Hepatocyte (in vitro differentiated cells): ENCODE results near the gene LEKR1. TPM values are rescaled to one million over a fixed set of nuclear protein-coding genes. Genes with fewer than 3 reads are reported as not detected.

Experiments
- DNase-seq: peaks from one replicate; pipeline ENCODE4 v3.0.0-alpha.2; 2016; ENCODE audit warnings: low spot score
- H2AFZ ChIP-seq: fragments of 200-600 bp; sonication (generic); 2 replicates; pipeline ENCODE4 v1.6.0; 2016; ENCODE audit warnings: antibody characterized with exemption, mild to moderate bottlenecking
- H3K27ac ChIP-seq: fragments of 200-600 bp; sonication (generic); 2 replicates; pipeline ENCODE4 v1.5.1; 2016; ENCODE audit warnings: mild to moderate bottlenecking
- H3K27me3 ChIP-seq: fragments of 200-600 bp; sonication (generic); 2 replicates; pipeline ENCODE4 v1.6.1; 2016
- H3K36me3 ChIP-seq: fragments of 200-600 bp; sonication (generic); replicated peaks from 2 replicates; pipeline ENCODE4 v1.5.1; 2016; ENCODE audit warnings: low read depth; ENCODE audit not compliant: insufficient read depth
- H3K4me1 ChIP-seq: fragments of 200-600 bp; sonication (generic); 2 replicates; pipeline ENCODE4 v1.5.1; 2016; ENCODE audit warnings: mild to moderate bottlenecking, moderate library complexity; ENCODE audit not compliant: insufficient read depth
- H3K4me2 ChIP-seq: fragments of 200-600 bp; sonication (generic); 2 replicates; pipeline ENCODE4 v1.6.0; 2016
- H3K4me3 ChIP-seq: fragments of 200-600 bp; sonication (generic); 2 replicates; pipeline ENCODE4 v1.5.1; 2016; ENCODE audit warnings: mild to moderate bottlenecking
- H3K79me2 ChIP-seq: fragments of 200-600 bp; sonication (generic); 2 replicates; pipeline ENCODE4 v1.6.0; 2017; ENCODE audit warnings: mild to moderate bottlenecking
- H3K9me2 ChIP-seq: fragments of 200-600 bp; sonication (generic); replicated peaks from 2 replicates; pipeline ENCODE4 v1.6.0; 2017; ENCODE audit warnings: mild to moderate bottlenecking; ENCODE audit not compliant: insufficient read depth
- H3K9me3 ChIP-seq: fragments of 200-600 bp; sonication (generic); 2 replicates; pipeline ENCODE4 v1.5.1; 2016; ENCODE audit warnings: low read depth, mild to moderate bottlenecking
- H4K20me1 ChIP-seq: fragments of 200-600 bp; sonication (generic); 2 replicates; pipeline ENCODE4 v1.6.0; 2016; ENCODE audit warnings: mild to moderate bottlenecking; ENCODE audit not compliant: insufficient read depth, poor library complexity, severe bottlenecking
- CTCF ChIP-seq: fragments of 200-600 bp; sonication (generic); IDR thresholded peaks from 2 replicates; pipeline ENCODE4 v1.5.1; 2016; ENCODE audit warnings: antibody characterized with exemption, mild to moderate bottlenecking; ENCODE audit not compliant: poor library complexity
- EZH2 ChIP-seq: fragments of 200-600 bp; sonication (generic); IDR thresholded peaks from 2 replicates; pipeline ENCODE4 v1.6.1; 2016; ENCODE audit warnings: antibody characterized with exemption, mild to moderate bottlenecking, borderline replicate concordance
- EZH2phosphoT487 ChIP-seq: fragments of 200-600 bp; sonication (generic); IDR thresholded peaks from one replicate; pipeline ENCODE4 v1.6.1; 2018; ENCODE audit warnings: antibody characterized with exemption, mild to moderate bottlenecking, low read depth, moderate library complexity; ENCODE audit not compliant: unreplicated experiment, severe bottlenecking
- WGBS: methylation state at CpG from one replicate; pipeline ENCODE4 v1.1.6; 2016; ENCODE audit warnings: low lambda C conversion rate; ENCODE audit errors: missing lambda C conversion rate; 5-methylcytosine and 5-hydroxymethylcytosine counted together
- polyA plus RNA-seq: library from polyadenylated mRNA; unstranded; fragments of >200 nt; fragmentation: Nextera tagmentation; extraction: Ambion mirVana; gene quantifications from 2 replicates; pipeline ENCODE4 v1.2.1, GENCODE V29; 2016
- total RNA-seq: library from RNA; depleted of rRNA; stranded (reverse); fragments of >200 nt; gene quantifications from 2 replicates; pipeline ENCODE4 v1.2.3, GENCODE V29; 2014

The LEKR1 gene
- total and polyA plus RNA-seq, 2 experiments from 2014 or later, result 1.1 to 2.1 TPM

GRCh38 chr3:156918746-156919145, 92.6 kb downstream of the LEKR1 start:
- Histone ChIP-seq H3K36me3 (no peaks in the 10 kb centered on the region), H3K79me2 (no peaks in the 10 kb centered on the region), H3K4me3 (no peak overlapping the region), H3K4me2 (no peak overlapping the region), H4K20me1 (no peaks in the 10 kb centered on the region), H3K9me2 (no peaks in the 10 kb centered on the region), H2AFZ (no peak overlapping the region), H3K27me3 (no peaks in the 10 kb centered on the region), H3K4me1 (no peaks in the 10 kb centered on the region), H3K27ac (no peak overlapping the region), H3K9me3 (no peaks in the 10 kb centered on the region)
- 84% methylated on average over 6 of the region's 6 CpGs for WGBS
- no peak for TF ChIP-seq EZH2phosphoT487
- no peak for DNase-seq

- DNase-seq, result no peak
- no peak overlapping the region for H2AFZ ChIP-seq
- no peaks in the 10 kb centered on the region for H3K79me2 ChIP-seq
- no peaks in the 10 kb centered on the region for H3K27me3 ChIP-seq
- no peak for TF ChIP-seq CTCF
- TF ChIP-seq EZH2, result no peak
- TF ChIP-seq EZH2phosphoT487, result no peak
- no peak overlapping the region for H3K27ac ChIP-seq
- H3K4me2 ChIP-seq, result no peak overlapping the region
- H3K36me3 ChIP-seq, result no peaks in the 10 kb centered on the region
- no peaks in the 10 kb centered on the region for H4K20me1 ChIP-seq
- no peaks in the 10 kb centered on the region for H3K9me3 ChIP-seq
- H3K9me2 ChIP-seq, result no peaks in the 10 kb centered on the region
- H3K4me3 ChIP-seq, result no peak overlapping the region
- H3K4me1 ChIP-seq, result no peaks in the 10 kb centered on the region
- 93% methylated on average over 3 of the region's 3 CpGs for WGBS
These were observed 93.7 kb downstream of the LEKR1 start for GRCh38 chr3:156919818-156920217.

GRCh38 chr3:156920399-156920798, 94.2 kb downstream of the LEKR1 start:
- no peaks in the 10 kb centered on the region for H3K4me1 ChIP-seq
- H3K36me3 ChIP-seq, result no peaks in the 10 kb centered on the region
- H2AFZ ChIP-seq, result no peak overlapping the region
- H3K27me3 ChIP-seq, result no peaks in the 10 kb centered on the region
- no peaks in the 10 kb centered on the region for H3K9me3 ChIP-seq
- no peak for TF ChIP-seq CTCF
- no peak for TF ChIP-seq EZH2phosphoT487
- TF ChIP-seq EZH2, result no peak
- no peak for DNase-seq
- H3K4me3 ChIP-seq, result no peak overlapping the region
- H3K9me2 ChIP-seq, result no peaks in the 10 kb centered on the region
- WGBS, result 89% methylated on average over 1 of the region's 1 CpG
- H3K4me2 ChIP-seq, result no peak overlapping the region
- H3K27ac ChIP-seq, result no peak overlapping the region
- H4K20me1 ChIP-seq, result no peaks in the 10 kb centered on the region
- no peaks in the 10 kb centered on the region for H3K79me2 ChIP-seq

- no peaks in the 10 kb centered on the region for H3K9me3 ChIP-seq
- no peak overlapping the region for H3K4me2 ChIP-seq
- H3K36me3 ChIP-seq, result no peaks in the 10 kb centered on the region
- DNase-seq, result no peak
- H3K79me2 ChIP-seq, result no peaks in the 10 kb centered on the region
- no peak overlapping the region for H3K27ac ChIP-seq
- no peak overlapping the region for H2AFZ ChIP-seq
- TF ChIP-seq CTCF, result no peak
- H3K27me3 ChIP-seq, result no peaks in the 10 kb centered on the region
- H4K20me1 ChIP-seq, result no peaks in the 10 kb centered on the region
- 90% methylated on average over 1 of the region's 1 CpG for WGBS
- no peaks in the 10 kb centered on the region for H3K4me1 ChIP-seq
- H3K9me2 ChIP-seq, result no peaks in the 10 kb centered on the region
- H3K4me3 ChIP-seq, result no peak overlapping the region
These were observed 97.2 kb downstream of the LEKR1 start for GRCh38 chr3:156923349-156923748.
